EL (cell line): ENCODE data around the gene AGGF1.
"Not testable (repeated sequence)": the region's sequence is repeated elsewhere in the genome, so short reads cannot be mapped to it uniquely, and the experiment has no call there.

Source experiments
- DNase-seq: peaks from one replicate; pipeline ENCODE4 v3.0.0-alpha.2; 2016

The AGGF1 gene

DNA sequence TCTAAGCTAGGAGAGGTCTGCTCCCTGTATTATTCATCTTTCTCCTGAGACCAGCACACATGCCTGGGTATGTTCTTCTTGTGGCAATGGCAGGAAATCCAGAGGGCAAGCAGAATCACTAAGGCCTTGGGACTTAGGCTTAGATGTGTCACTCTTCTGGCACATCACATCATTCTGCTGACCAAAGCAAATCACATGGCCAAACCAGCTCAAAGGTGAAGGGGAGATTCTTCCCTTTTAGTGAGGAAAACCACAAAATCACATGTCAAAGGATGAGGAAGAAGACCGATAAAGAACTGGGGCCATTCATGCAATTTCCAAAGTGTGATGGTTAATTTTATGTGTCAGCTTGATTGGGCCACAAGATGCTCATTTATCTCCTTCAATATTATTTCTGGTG is 5.7 kb upstream of the AGGF1 start:
- DNase-seq, result no peak

DNA sequence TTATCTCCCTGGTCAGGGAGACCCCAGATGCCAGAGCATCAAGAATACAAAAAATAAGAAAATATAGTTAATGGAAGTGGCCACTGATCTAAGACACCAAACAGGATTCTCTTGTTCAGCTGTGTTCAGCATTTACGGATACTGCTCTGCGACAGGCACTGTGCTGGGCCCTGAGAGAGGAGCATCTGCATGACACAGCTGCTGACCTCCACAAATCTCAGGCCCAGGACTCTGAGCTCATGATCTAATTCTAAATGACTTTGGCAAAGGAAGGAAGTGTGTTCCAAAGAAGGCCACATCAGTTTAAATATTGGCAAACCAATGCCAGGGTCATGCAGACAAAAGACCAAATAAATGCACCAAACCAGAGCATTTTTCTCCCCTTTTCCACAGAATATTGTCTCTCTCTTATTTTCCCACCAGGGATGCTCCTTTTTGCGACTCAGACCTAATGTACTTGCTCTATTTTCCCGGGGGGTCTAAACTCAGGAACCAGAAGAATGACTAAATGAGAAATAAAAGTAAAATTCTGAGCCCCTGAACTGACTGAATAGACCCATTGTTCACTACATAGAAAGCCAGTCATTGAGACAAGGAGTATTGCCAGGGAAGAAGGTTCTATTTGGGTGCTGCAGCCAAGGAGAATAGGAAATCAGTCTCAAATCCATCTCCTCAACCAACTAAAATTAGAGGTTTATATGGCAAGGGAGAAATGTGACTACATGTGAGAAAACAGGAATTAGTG is 1.4 kb upstream of the AGGF1 start:
- DNase-seq, result no peak

DNA sequence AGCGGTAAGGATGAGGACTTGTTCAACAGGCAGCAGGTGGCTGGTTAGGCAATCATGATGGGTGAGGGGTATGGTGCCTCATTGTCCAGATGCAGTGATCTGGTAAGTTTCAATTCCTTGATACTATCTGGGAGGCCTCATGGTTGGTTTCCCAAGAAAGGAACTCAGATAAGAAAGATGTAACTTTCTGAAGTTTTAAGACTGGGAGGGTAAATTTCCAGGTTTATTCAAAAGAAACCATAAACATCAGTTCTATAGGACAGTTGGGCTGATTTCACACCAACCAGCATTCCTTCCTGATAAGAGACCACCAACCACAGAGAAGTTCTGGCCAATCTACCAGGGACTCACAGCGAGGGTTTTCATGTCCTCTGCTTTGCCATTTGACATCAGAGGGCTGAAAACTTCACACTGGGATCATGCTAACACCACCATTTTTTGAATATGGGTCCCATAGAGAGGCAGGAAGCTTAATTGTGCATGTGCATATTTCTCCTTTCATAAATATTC is 773 bp upstream of the AGGF1 start:
- DNase-seq, result no peak

DNA sequence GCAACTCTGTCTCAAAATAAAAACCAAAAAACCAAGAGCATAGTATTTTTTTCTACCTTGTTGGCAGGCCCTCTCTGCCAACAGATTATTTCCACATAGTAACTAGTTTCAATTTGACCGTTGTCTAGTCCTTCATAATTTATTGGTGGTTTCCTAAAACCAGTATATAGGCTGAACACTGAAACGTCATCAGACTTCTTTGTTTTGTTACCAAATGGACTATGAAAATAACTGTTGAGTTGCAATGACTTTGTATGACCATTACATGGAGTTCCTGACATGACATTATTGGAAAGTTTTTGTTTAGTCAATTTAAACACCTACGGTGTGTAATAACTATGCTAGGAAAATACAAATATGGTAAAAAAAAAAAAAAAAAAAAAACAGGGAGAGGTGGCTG is 1.7 kb downstream of the AGGF1 start:
- no peak for DNase-seq

DNA sequence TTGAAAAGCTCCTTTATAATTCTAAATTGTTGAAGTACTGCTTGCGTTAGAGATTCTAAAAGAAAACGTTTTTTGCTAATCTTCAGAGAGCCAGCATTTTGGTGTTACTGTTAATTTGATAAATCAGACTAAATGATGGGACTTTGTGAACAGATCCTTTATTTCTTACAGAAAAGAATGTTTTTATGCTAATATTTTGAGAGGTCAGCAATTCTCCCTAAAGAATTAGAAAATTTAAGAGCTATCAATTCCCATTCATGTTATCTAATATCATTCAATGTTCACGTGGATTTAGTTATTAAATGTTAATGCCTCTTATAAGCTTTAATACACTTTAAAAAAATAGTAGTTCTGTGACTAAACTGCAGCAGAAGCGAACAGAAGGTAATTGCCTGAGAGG is 2.4 kb downstream of the AGGF1 start:
- DNase-seq, result no peak

DNA sequence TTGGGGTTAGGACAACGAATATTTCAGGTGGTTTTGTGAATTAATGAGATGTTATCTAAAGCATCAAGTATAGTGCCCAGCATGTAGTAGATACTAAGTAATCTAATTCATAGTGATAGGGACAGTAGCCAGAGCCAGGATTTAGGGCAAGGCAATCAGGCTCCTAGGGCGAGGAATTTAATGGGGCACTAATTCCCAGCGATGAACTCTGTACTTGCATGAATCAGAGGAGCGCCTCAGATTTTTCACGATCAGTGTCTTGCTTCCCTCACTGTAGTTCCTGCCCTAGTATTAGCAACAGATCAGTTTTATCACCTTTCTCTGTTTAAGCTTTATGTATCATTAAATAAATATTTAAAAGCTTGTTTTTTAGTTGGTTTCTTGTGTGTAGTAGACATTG is 3.1 kb downstream of the AGGF1 start:
- no peak for DNase-seq

DNA sequence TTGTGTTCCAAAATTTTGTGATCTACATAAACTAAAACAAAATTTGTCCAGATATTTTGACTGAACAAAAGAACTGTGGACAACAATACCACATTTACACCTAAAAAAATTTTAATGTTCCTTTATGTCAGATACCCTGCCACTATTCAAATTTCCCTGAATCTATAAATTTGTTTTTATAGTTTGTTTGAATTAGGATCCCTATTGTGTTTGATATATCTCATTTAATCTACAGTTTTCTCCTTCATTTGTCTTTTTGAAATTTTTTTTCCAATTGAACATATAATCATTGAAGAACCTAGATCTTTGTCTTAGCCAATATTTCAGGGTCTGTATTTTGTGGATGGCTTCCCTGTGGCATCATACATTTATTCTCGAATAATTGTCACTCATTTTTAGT is 5.7 kb downstream of the AGGF1 start:
- no peak for DNase-seq

DNA sequence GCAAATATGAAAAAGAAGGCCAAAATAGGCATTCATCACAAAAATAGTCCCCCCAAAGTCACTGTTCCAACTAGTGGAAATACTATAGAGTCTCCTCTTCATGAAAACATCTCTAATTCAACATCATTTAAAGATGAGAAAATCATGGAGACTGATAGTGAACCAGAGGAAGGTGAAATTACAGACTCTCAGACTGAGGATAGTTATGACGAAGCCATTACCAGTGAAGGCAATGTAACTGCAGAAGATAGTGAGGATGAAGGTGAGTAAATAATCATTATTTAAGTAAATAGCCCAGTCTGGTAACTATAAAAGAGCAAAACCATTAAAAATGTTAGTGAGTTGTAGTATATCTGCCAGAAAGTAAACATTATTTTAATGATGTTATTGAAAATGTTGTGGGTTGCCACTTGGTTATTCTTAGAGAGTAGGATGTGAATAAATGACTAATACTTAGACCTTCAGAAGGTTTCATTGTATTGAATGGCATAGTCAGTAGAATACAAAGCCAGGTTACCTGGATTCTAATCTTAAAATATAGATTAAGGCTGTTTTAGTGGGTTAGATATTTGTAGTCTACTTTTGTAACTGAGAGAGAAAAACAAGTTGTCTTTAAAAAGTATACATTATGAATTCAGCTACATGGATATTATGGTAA is 16.3 kb downstream of the AGGF1 start:
- no peak for DNase-seq

DNA sequence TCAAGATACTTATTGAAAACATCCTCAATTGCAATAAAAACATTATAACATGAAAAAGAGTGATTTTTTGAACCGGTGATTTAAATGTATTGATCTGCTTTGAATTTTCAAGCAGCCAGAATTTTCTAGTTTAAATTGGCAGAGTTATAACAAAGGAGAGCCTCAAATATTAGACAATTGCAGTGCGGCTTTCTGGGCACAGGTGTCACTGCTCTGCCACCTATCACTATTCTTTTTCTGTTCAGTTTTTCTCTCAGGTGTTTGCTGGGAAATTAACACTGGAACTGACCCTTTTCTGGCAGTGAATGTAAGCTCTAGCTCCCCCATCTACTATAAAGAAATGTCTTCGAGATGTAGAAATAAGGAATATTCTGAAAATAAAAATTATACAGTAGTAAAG is 33.8 kb downstream of the AGGF1 start:
- DNase-seq, result no peak

DNA sequence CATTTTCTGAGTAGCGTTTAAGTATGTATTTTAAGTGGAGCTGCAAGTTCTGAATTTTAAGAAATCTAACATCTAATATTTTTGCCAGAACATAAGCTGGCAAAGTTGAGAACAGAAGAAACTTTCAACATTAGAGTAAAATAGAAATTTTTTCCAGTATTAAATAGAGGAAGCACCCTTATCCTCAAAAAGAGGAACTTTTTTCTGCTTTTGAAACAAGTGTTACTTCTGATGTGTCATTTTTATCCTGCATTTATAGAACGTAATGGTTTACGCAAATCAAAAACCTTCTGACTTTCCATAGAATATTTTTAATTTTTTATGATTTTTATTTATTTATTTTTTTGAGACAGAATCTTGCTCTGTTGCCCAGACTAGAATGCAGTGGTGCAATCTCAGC is 35.1 kb downstream of the AGGF1 start:
- DNase-seq, result no peak

DNA sequence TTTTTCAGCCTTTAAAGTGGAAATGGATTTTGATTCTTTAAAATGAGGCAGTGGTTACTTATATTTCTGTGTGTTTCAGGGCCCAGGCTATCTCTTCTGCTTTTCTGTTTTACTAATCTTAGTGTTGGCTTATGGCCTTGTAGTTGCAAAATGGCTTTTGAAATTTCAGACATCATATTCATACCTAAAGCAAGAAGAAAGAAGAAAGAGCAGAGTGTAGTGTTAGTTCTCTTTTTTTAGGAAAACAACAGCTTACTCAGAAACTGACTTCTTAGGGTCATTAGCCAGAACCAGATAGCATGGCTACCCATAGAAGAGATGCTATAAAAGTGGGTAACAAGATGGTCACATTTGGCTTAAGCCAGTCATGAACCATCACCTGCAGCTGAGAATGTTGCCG is 36.0 kb downstream of the AGGF1 start:
- DNase-seq, result no peak

DNA sequence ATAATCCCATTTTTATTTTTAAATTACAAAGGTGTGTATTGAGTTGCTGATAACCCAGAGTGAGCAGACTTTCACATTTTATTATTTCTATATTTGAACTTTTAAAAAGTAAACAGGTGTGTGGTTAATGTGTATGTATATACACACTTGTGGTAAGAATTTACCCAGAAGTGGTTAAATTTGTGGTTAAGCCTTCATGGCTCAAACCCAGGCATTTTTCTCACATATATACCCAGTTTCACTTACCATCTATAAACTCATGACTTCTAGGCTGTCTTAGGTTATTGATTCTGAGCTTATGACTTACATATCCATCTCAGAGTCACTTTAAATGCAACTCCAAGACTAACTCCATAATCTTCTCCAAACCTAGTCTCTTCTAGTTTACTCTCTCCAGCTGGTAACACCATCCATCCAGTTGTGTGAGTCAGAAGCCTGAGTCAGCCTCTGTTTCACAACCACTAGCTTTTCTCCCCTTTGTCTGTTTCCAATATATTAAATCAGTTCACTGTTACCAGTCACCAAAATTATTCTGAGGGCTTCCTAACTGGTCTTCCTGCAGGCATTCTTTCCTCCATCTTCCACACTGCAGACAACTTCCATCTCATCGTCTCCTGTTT is 36.7 kb downstream of the AGGF1 start:
- peak; percentile 32 for DNase-seq

DNA sequence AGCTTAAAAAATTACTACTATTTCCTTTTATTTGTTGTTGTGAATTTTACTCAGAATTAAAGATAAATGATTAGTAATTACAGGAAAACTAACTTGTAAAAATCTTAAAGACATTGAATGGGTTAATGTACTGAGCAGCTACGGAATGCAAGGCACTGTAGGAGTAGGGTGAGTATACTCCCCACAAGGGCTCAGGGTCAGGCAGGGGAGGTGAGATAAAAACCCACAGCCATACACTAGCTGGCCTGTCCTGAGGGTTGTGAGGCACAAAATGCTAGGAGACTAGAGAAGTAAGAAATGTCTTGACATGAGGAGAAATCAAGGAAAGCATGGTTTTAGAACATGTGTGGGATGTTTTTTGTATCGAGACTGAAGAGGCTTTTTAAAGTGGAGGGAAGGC is 43.5 kb downstream of the AGGF1 start:
- peak; percentile 73 for DNase-seq

DNA sequence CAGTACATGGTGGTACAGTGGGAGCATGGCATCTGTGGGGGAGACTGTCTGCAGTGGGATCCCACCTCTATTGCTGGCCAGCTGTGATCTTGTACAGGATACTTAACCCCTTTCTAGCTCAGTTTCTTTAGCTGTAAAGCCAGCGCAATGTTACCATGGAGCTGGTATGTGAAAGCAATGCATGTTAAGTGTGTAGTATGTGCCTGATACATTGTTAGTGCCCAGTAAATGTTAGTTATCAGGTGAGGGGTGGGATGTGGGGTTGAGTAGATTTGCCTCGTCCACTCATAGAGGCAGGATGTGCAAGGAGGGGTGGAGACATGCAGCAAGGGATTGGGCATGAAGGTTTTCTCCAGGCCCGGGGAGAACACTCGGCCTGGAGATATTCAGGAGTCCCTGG is 44.5 kb downstream of the AGGF1 start:
- no peak for DNase-seq

DNA sequence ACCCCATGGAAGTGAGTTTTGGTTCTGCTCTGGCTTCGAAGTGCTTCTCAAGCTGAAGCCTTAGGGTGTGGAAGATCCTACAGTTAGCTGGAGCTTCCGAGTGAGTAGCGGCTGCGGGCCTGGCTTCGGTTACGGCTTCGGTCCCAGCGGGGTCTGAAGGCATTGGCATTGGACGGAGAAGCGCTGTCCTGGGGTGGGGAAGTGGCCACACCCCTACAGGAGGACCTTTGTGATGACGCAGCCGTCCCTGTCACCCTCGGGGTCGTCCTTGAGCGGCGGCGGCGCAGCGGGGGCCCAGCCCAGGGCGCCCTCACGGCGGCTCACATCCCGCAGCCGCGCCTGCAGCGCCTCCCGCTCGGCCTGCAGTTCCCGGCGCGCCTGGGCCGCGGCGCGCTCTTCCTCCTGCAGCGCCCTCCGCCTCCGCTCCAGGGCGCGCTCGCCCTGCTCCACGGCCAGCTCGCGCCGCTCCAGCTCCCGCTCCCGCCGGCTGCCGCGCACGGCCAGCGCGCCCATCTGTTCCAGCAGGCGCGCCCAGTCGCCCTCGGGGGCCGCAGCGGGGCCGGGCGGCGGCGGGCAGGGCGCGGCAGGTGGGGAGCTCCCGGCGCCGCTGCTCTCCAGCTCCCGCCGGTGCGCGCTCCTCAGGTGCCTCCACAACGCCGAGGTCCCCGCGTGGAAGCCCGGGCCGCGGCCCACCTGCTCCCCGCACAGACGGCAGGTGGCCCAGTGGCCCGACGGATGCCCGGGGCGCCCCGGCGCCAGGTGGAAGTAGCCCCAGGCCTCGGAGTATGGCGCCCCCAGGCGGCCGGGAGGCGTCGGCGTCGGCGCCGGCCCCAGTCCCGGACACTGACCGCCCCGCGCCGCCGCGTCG is 47.0 kb downstream of the AGGF1 start:
- DNase-seq, result peak; percentile 49

DNA sequence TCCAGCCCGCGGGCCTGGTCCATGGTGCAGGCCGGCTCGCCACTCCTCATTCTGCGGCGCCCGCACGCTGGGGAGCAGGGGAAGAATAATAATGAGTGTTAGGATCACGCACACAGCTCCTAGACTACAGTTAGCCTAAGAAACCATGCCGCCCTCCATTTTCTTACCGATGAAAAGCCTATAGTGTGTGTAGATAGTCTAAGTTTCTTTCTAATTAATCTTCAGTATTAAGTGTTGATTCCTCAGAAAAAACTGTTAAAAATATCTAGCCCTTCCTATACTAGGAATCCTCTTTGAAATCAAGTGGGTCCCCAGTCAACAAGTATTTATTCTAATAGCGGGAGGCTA is 47.6 kb downstream of the AGGF1 start:
- DNase-seq, result no peak

DNA sequence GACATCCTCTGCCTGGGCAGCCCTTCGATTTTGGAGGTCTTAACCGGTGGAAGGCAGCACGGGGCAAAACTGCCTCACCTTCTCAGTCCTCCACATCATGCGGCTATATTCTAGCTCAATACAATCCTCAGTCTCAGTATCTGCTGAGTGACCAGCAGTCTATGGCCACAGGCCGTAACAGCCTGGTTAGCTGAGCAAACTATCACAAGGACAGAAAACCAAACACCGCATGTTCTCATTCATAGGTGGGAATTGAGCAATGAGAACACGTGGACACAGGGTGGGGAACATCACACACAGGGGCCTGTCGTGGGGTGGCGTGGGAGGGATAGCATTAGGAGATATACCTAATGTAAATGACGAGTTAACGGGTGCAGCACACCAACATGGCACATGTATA is 50.3 kb downstream of the AGGF1 start:
- not testable (repeated sequence) for DNase-seq

DNA sequence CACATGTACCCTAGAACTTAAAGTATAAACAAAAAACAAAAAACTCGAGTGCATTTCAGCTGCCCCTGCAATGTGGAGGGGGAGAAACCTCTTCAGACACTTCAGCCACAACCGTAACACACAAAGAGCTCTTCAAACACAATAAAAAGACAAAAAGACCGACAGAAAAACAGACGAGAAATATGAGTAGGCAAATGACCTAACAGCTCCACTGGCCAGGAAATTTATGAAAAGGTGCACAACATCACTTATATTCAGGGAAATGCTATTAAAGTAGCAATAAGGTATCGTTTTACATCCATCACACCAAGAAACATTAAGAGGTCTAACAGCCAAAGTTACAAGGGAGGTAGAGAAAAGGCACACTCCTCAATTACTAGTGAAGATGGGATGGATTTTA is 50.7 kb downstream of the AGGF1 start:
- no peak for DNase-seq

DNA sequence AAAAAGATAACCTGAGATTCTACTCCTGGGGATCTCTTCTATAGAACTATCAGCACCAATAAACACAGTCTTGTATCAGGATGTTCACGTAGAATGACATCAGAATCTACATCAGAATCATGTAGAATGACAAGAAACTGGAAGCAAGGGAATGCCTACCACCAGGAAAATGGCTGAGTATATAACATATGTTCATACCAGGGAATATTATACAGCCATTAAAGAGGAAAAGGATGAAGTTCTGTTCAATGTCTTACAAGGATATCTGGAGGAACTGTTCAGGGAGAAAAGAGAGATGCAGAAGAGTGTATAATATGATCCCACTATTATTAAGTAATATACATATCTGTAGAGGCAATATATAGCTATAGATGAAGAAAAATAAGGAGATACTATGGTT is 52.1 kb downstream of the AGGF1 start:
- DNase-seq, result no peak

DNA sequence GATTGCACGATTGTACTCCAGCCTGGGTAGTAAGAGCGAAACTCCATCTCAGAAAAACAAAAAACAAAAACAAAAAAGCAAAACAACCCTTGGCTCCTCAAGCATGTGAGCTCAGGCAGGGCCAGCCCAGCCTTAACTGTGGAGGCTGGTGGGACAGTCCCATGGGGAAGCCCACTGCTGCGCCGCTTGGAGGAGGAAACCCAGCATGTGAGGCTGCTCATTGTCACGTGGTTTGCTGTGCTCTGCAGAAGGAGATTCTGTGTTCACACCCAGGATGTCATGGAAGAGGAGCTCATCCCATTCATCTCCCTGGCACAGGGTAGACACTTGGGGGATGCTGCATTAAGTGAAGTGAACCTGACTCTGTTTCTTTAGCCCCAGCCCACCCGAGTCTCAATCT is 52.9 kb downstream of the AGGF1 start:
- DNase-seq, result no peak

DNA sequence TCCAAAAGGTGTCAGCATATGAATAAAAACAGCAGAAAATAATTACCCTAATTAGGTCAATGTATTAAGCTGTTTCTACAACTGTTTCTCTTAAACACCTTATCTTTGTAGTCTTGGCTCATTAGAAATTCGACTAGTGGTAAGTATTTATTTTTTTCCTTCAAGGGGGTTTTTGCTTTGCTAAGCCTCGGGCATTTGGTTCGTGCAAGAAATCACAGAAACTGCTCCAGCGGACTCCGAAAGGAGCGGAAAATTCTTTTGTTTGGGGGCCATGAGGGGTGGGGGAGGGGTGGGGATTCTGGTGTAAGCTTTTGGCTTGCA is 56.1 kb downstream of the AGGF1 start:
- no peak for DNase-seq

DNA sequence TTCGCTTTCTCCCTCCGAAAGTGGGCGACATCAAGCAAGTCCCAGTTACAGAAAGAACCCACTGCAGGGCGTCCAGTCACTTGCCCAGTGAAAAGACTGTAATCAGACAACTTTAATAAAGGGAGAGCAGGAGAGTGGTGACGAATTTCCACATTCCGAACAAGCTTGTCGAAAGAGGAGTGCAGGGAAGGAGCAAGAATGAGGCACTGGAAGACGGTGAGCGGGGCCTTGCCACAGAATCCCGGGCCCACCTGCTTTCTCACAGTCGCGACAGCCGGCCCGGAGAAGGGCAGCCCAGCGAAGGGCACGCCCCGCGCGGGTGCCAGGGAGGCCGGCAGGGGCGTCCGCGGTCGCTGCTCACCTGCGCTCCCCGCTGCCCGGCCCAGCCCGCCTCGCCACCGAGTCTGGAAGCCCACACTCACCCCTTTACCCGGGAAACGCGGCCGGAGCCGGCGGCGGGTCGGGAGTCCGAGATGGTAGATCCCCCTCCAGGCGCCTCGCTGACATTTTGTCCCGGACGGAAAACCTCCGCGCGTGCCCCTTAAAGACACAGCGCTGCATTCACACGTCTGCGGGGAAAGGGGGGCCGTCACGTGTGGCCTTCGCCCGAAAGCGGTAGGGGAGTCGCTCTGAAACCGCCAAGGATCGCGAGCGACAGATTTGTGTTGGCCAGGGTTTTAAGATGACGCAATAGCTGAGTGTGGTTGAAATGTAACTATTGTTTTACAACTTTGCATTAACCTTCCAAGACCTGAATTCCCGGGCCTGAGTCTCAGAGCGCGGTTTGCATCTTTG is 56.7 kb downstream of the AGGF1 start, which contains the start of gene ZBED3:
Gene ZBED3 (minus strand): TSS at position 597 of the 795 bp plus-strand sequence. CDS start 9,407 bp downstream, outside the sequence.
- DNase-seq, result peak; percentile 78
